GM12874 (cell line): Measurements from ENCODE around the gene CCDC171.
A peak's percentile ranks its signal among the peaks of the same experiment; 100 is the strongest.

Source experiments
- CTCF ChIP-seq: IDR thresholded peaks from 2 replicates; pipeline ENCODE4 v1.5.1; 2011; ENCODE audit warnings: low read depth, mild to moderate bottlenecking, control low read depth, low read length, moderate library complexity; ENCODE audit not compliant: insufficient read depth

CCDC171 gene

GRCh38 chr9:15513335-15513734 is 39.5 kb upstream of the CCDC171 start:
- 0 out of 2 replicates have a peak, but pooled peaks have one; percentile 25 for TF ChIP-seq CTCF

GRCh38 chr9:15519831-15520230 is 33.0 kb upstream of the CCDC171 start:
- TF ChIP-seq CTCF, result no peak

- TF ChIP-seq CTCF, result no peak
Observed at GRCh38 chr9:15521254-15521653, 31.6 kb upstream of the CCDC171 start.

- TF ChIP-seq CTCF, result no peak
Observed at GRCh38 chr9:15522130-15522755, 30.6 kb upstream of the CCDC171 start.

- no peak for TF ChIP-seq CTCF
Observed at GRCh38 chr9:15524845-15525455, 27.9 kb upstream of the CCDC171 start.

- TF ChIP-seq CTCF, result no peak
Observed at GRCh38 chr9:15525958-15526357, 26.9 kb upstream of the CCDC171 start.

- no peak for TF ChIP-seq CTCF
Observed at GRCh38 chr9:15529566-15530324, 23.1 kb upstream of the CCDC171 start.
